Hepatocyte (in vitro differentiated cells): ENCODE data around the gene TCF7L2. TPM values are rescaled to one million over a fixed set of nuclear protein-coding genes. Genes with fewer than 3 reads are reported as not detected.

Experiments used
- DNase-seq: peaks from one replicate; pipeline ENCODE4 v3.0.0-alpha.2; 2016; ENCODE audit warnings: low spot score
- H2AFZ ChIP-seq: fragments of 200-600 bp; sonication (generic); 2 replicates; pipeline ENCODE4 v1.6.0; 2016; ENCODE audit warnings: antibody characterized with exemption, mild to moderate bottlenecking
- H3K27ac ChIP-seq: fragments of 200-600 bp; sonication (generic); 2 replicates; pipeline ENCODE4 v1.5.1; 2016; ENCODE audit warnings: mild to moderate bottlenecking
- H3K27me3 ChIP-seq: fragments of 200-600 bp; sonication (generic); 2 replicates; pipeline ENCODE4 v1.6.1; 2016
- H3K36me3 ChIP-seq: fragments of 200-600 bp; sonication (generic); replicated peaks from 2 replicates; pipeline ENCODE4 v1.5.1; 2016; ENCODE audit warnings: low read depth; ENCODE audit not compliant: insufficient read depth
- H3K4me1 ChIP-seq: fragments of 200-600 bp; sonication (generic); 2 replicates; pipeline ENCODE4 v1.5.1; 2016; ENCODE audit warnings: mild to moderate bottlenecking, moderate library complexity; ENCODE audit not compliant: insufficient read depth
- H3K4me2 ChIP-seq: fragments of 200-600 bp; sonication (generic); 2 replicates; pipeline ENCODE4 v1.6.0; 2016
- H3K4me3 ChIP-seq: fragments of 200-600 bp; sonication (generic); 2 replicates; pipeline ENCODE4 v1.5.1; 2016; ENCODE audit warnings: mild to moderate bottlenecking
- H3K79me2 ChIP-seq: fragments of 200-600 bp; sonication (generic); 2 replicates; pipeline ENCODE4 v1.6.0; 2017; ENCODE audit warnings: mild to moderate bottlenecking
- H3K9me2 ChIP-seq: fragments of 200-600 bp; sonication (generic); replicated peaks from 2 replicates; pipeline ENCODE4 v1.6.0; 2017; ENCODE audit warnings: mild to moderate bottlenecking; ENCODE audit not compliant: insufficient read depth
- H3K9me3 ChIP-seq: fragments of 200-600 bp; sonication (generic); 2 replicates; pipeline ENCODE4 v1.5.1; 2016; ENCODE audit warnings: low read depth, mild to moderate bottlenecking
- H4K20me1 ChIP-seq: fragments of 200-600 bp; sonication (generic); 2 replicates; pipeline ENCODE4 v1.6.0; 2016; ENCODE audit warnings: mild to moderate bottlenecking; ENCODE audit not compliant: insufficient read depth, poor library complexity, severe bottlenecking
- EZH2 ChIP-seq: fragments of 200-600 bp; sonication (generic); IDR thresholded peaks from 2 replicates; pipeline ENCODE4 v1.6.1; 2016; ENCODE audit warnings: antibody characterized with exemption, mild to moderate bottlenecking, borderline replicate concordance
- EZH2phosphoT487 ChIP-seq: fragments of 200-600 bp; sonication (generic); IDR thresholded peaks from one replicate; pipeline ENCODE4 v1.6.1; 2018; ENCODE audit warnings: antibody characterized with exemption, mild to moderate bottlenecking, low read depth, moderate library complexity; ENCODE audit not compliant: unreplicated experiment, severe bottlenecking
- WGBS: methylation state at CpG from one replicate; pipeline ENCODE4 v1.1.6; 2016; ENCODE audit warnings: low lambda C conversion rate; ENCODE audit errors: missing lambda C conversion rate; 5-methylcytosine and 5-hydroxymethylcytosine counted together
- polyA plus RNA-seq: library from polyadenylated mRNA; unstranded; fragments of >200 nt; fragmentation: Nextera tagmentation; extraction: Ambion mirVana; gene quantifications from 2 replicates; pipeline ENCODE4 v1.2.1, GENCODE V29; 2016
- total RNA-seq: library from RNA; depleted of rRNA; stranded (reverse); fragments of >200 nt; gene quantifications from 2 replicates; pipeline ENCODE4 v1.2.3, GENCODE V29; 2014
- TF ChIP-seq, protein P1 (sequence below): fragments of 200-600 bp; sonication (generic); IDR thresholded peaks from 2 replicates; pipeline ENCODE4 v1.5.1; 2016; ENCODE audit warnings: antibody characterized with exemption, mild to moderate bottlenecking; ENCODE audit not compliant: poor library complexity

TCF7L2 gene
- total and polyA plus RNA-seq, 2 experiments from 2014 or later = 14.8 to 28.8 TPM

DNA sequence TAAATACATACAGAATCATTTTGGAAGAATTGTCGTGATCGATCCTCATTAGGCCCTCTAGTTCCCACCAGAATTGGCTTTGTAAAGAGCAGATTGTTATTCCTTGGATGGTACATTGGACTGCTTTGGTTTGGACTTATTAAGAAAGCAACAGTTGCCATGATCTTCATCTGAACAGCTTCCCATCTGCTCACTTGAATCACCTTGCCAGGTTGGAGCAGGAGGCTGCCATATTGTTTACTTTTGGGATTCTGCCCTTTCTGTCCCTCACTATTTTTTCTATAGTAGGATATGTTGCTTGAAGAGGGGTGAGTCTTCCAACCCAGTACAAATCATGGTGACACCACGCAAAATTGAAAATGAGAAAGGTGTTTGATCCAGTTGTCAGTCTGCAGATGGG, 199.6 kb downstream of the TCF7L2 start:
- Histone ChIP-seq H3K36me3 (peaks cover 4% of the 10 kb centered on the region), H3K79me2 (peaks cover 8% of the 10 kb centered on the region), H3K4me3 (no peak overlapping the region), H2AFZ (no peak overlapping the region), H4K20me1 (no peaks in the 10 kb centered on the region), H3K9me2 (no peaks in the 10 kb centered on the region), H3K9me3 (no peaks in the 10 kb centered on the region), H3K4me2 (no peak overlapping the region), H3K27me3 (no peaks in the 10 kb centered on the region), H3K27ac (no peak overlapping the region), H3K4me1 (no peaks in the 10 kb centered on the region)
- TF ChIP-seq, protein P1, sequence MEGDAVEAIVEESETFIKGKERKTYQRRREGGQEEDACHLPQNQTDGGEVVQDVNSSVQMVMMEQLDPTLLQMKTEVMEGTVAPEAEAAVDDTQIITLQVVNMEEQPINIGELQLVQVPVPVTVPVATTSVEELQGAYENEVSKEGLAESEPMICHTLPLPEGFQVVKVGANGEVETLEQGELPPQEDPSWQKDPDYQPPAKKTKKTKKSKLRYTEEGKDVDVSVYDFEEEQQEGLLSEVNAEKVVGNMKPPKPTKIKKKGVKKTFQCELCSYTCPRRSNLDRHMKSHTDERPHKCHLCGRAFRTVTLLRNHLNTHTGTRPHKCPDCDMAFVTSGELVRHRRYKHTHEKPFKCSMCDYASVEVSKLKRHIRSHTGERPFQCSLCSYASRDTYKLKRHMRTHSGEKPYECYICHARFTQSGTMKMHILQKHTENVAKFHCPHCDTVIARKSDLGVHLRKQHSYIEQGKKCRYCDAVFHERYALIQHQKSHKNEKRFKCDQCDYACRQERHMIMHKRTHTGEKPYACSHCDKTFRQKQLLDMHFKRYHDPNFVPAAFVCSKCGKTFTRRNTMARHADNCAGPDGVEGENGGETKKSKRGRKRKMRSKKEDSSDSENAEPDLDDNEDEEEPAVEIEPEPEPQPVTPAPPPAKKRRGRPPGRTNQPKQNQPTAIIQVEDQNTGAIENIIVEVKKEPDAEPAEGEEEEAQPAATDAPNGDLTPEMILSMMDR = no peak
- no peak for TF ChIP-seq EZH2
- TF ChIP-seq EZH2phosphoT487 = no peak
- 98% methylated on average over 3 of the region's 3 CpGs for WGBS
- no peak for DNase-seq

DNA sequence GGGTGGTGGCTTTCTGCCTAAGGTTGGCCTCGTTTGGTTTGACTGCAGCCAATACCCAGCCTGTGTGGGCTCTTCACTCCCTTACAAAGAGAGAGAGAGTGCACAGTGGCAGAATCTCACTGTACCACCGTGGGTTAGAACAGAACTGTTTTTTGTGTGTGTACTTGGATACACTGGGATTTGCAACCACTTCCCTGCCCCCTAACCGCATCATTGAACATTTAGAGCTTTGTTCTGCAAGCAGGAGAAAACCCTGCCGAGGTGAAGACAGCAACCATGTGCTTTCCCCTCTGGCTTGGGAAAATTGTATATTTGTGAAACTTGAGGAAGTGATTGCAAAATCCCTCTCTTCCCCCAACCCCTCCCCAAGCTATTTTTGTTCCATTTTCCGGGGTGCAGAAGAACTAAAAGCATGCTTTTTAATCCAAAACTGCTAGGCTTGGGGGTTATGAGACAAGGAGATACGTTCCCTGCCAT, 201.2 kb downstream of the TCF7L2 start:
- H3K27ac ChIP-seq = no peak overlapping the region
- H3K79me2 ChIP-seq = peaks cover 4% of the 10 kb centered on the region
- no peak overlapping the region for H2AFZ ChIP-seq
- H3K9me3 ChIP-seq = no peaks in the 10 kb centered on the region
- WGBS = 84% methylated on average over 6 of the region's 6 CpGs
- no peak overlapping the region for H3K4me2 ChIP-seq
- DNase-seq = no peak
- H3K4me3 ChIP-seq = no peak overlapping the region
- no peaks in the 10 kb centered on the region for H3K4me1 ChIP-seq
- H3K27me3 ChIP-seq = no peaks in the 10 kb centered on the region
- H3K9me2 ChIP-seq = no peaks in the 10 kb centered on the region
- TF ChIP-seq, protein P1 = no peak
- TF ChIP-seq EZH2phosphoT487 (no peak), EZH2 (no peak)
- peaks cover 4% of the 10 kb centered on the region for H3K36me3 ChIP-seq
- no peaks in the 10 kb centered on the region for H4K20me1 ChIP-seq

DNA sequence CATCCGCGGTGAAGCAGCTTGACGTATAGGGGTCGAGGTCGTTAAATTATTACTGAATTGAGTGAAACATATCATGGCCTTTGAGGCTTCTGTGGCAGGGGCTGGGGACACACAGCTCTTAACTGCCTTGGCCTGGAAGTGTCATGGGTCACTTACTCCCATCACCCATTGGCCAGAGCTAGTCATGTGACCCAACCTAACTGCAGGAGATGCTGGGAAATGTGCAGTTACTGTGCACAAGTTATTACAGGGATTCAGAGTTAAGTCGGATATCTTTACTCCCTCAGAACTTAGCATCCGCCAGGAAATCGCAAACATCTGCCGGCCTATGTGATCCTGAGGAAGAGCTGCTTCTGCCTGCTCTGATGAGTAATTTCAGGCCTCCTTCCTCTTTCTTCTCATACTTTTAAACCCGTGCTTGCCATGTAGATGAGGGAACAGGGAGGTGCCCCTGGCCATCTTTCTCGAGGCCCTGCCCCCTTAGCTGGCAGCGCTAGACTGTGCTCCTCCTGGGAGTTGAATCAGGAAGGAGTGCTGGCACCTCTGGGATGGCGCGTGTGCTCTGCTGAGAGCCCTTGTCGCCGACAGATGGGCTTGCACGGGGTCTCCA, 203.6 kb downstream of the TCF7L2 start:
- H3K27me3 ChIP-seq = no peaks in the 10 kb centered on the region
- TF ChIP-seq, protein P1 = no peak
- no peak for TF ChIP-seq EZH2phosphoT487
- WGBS = 87% methylated on average over 17 of the region's 17 CpGs

More for the DNA sequence above, 203.6 kb downstream of the TCF7L2 start:
- no peak overlapping the region for H3K4me3 ChIP-seq
- H2AFZ ChIP-seq = no peak overlapping the region
- H3K9me2 ChIP-seq = no peaks in the 10 kb centered on the region
- peaks cover 4% of the 10 kb centered on the region for H3K36me3 ChIP-seq
- H3K79me2 ChIP-seq = no peaks in the 10 kb centered on the region
- no peaks in the 10 kb centered on the region for H3K4me1 ChIP-seq
- no peak overlapping the region for H3K4me2 ChIP-seq
- no peak for DNase-seq
- H3K9me3 ChIP-seq = no peaks in the 10 kb centered on the region
- no peaks in the 10 kb centered on the region for H4K20me1 ChIP-seq
- H3K27ac ChIP-seq = no peak overlapping the region
